ENCODE results near the gene SCN1B. TPM values are rescaled to one million over a fixed set of nuclear protein-coding genes. Genes with fewer than 3 reads are reported as not detected.

The SCN1B gene
- total and polyA plus RNA-seq, 9 donors: 0.83 to 13.9 (median 5.7) TPM

DNA sequence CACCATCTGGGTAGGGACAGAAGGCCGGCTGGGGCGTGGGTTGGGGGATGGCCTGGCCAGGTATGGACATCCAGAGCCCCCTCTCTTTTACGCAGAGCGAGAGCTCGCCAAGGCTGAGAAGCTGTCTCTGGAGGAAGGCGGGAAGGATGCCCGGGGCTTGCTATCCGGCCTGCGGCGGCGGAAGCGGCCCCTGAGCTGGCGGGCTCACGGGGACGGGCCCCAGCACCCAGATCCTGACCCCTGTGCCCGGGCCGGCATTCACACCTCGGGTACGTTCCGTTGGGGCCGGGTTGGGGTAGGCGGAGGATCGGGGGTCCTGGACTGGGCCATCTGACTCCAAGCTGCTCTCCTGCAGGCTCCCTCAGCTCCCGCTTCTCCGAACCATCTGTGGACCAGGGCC lies 8.7 kb upstream of the SCN1B start:
- H3K36me3 ChIP-seq: peaks cover 4% of the 10 kb centered on the region
- intact Hi-C loops (cut with DNase I): no loop called here
- TF ChIP-seq POLR2A (IDR thresholded peaks at IDR 0.05) (no peak), EP300 (IDR thresholded peaks at IDR 0.05) (no peak)
- TF ChIP-seq, protein P1, sequence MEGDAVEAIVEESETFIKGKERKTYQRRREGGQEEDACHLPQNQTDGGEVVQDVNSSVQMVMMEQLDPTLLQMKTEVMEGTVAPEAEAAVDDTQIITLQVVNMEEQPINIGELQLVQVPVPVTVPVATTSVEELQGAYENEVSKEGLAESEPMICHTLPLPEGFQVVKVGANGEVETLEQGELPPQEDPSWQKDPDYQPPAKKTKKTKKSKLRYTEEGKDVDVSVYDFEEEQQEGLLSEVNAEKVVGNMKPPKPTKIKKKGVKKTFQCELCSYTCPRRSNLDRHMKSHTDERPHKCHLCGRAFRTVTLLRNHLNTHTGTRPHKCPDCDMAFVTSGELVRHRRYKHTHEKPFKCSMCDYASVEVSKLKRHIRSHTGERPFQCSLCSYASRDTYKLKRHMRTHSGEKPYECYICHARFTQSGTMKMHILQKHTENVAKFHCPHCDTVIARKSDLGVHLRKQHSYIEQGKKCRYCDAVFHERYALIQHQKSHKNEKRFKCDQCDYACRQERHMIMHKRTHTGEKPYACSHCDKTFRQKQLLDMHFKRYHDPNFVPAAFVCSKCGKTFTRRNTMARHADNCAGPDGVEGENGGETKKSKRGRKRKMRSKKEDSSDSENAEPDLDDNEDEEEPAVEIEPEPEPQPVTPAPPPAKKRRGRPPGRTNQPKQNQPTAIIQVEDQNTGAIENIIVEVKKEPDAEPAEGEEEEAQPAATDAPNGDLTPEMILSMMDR (IDR thresholded peaks at IDR 0.05): no peak
- H3K4me3 ChIP-seq: no peak overlapping the region
- WGBS, 3 donors: 93 to 95% (median 93%) methylated on average over 22 to 25 of the region's 25 CpGs
- no peak for DNase-seq
- no peaks in the 10 kb centered on the region for H3K9me3 ChIP-seq
- no peak overlapping the region for H3K27ac ChIP-seq
- H3K27me3 ChIP-seq: no peaks in the 10 kb centered on the region
- no peaks in the 10 kb centered on the region for H3K4me1 ChIP-seq (ENCODE audit: insufficient read depth)

DNA sequence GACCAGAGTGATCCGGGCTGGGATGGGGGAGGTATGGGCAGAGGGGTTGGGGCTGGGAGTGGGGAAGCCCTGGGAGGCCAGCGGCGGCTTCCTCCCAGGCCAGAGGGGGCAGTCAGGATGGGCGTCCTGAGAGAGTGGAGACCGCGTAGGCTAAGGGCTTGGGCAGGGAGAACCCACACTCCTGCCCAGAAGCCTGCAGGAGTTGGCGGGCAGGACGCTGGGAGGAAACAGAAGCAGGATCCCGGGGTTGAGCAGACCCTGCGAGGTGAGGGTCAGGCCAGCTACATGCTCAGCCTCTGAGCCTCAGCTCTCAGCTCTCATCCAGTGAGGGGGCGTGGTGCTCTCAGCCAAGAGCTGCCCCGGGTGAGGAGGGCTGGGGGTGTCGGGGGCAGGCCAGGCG lies 7.8 kb upstream of the SCN1B start:
- Histone ChIP-seq H3K27me3 (no peaks in the 10 kb centered on the region), H3K27ac (no peak overlapping the region), H3K36me3 (peaks cover 4% of the 10 kb centered on the region), H3K4me1 (ENCODE audit: insufficient read depth) (no peaks in the 10 kb centered on the region), H3K4me3 (no peak overlapping the region), H3K9me3 (no peaks in the 10 kb centered on the region)
- no peak for DNase-seq
- WGBS, 3 donors: 71 to 75% (median 71%) methylated on average over 14 of the region's 14 CpGs
- intact Hi-C loops (cut with DNase I): no loop called here
- TF ChIP-seq POLR2A (IDR thresholded peaks at IDR 0.05) (no peak), EP300 (IDR thresholded peaks at IDR 0.05) (no peak)
- TF ChIP-seq, protein P1 (IDR thresholded peaks at IDR 0.05): no peak

- Histone ChIP-seq H3K36me3 (peaks cover 4% of the 10 kb centered on the region), H3K4me3 (no peak overlapping the region), H3K9me3 (no peaks in the 10 kb centered on the region), H3K27ac (no peak overlapping the region), H3K4me1 (ENCODE audit: insufficient read depth) (no peaks in the 10 kb centered on the region), H3K27me3 (no peaks in the 10 kb centered on the region)
- DNase-seq: no peak
- TF ChIP-seq, protein P1 (IDR thresholded peaks at IDR 0.05): no peak
- TF ChIP-seq EP300 (IDR thresholded peaks at IDR 0.05) (no peak), POLR2A (IDR thresholded peaks at IDR 0.05) (no peak)
- WGBS, 3 donors: 79 to 80% (median 80%) methylated on average over 19 of the region's 19 CpGs
- intact Hi-C loops (cut with DNase I): no loop called here
Measured at GRCh38 chr19:35023428-35023827, 6.8 kb upstream of the SCN1B start.

DNA sequence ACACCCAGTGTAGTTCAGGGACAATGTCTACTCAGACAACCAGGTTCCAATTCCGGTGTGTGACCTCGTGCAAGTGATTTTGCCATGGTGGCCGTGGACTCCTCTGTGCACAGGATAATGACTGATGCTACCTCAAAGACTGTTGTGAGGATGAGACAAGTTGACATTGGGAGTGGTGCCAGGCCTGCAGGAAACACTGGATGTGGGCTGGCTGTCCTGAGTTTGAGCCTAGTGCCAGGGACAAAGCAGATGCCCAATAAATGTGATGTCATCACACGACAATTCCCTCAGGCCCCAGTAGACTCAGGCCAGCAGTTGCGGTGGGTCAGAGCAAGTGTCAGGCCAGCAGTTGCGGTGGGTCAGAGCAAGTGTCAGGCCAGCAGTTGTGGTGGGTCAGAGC lies 6.2 kb upstream of the SCN1B start:
- Histone ChIP-seq H3K4me1 (ENCODE audit: insufficient read depth) (no peaks in the 10 kb centered on the region), H3K27me3 (no peaks in the 10 kb centered on the region), H3K36me3 (peaks cover 4% of the 10 kb centered on the region), H3K4me3 (no peak overlapping the region), H3K9me3 (no peaks in the 10 kb centered on the region), H3K27ac (no peak overlapping the region)
- no peak for TF ChIP-seq EP300 (IDR thresholded peaks at IDR 0.05)
- TF ChIP-seq, protein P1 (IDR thresholded peaks at IDR 0.05): no peak
- TF ChIP-seq POLR2A (IDR thresholded peaks at IDR 0.05): no peak
- intact Hi-C loops (cut with DNase I): no loop called here
- DNase-seq: no peak
- 78 to 86% (median 82%) methylated on average over 6 of the region's 6 CpGs for WGBS, 3 donors
